Lower leg skin (tissue), 4 donors: ENCODE measurements around the gene REC114. TPM values are rescaled to one million over a fixed set of nuclear protein-coding genes. Genes with fewer than 3 reads are reported as not detected.

ENCODE experiments used
- DNase-seq, 2 donors: peaks; one replicate each; pipeline ENCODE4 v3.0.0-alpha.2; 2019; ENCODE audit warnings: low spot score in 2 of 2
- H3K4me3 ChIP-seq: fragments of 200-600 bp; sonication (generic); 2 replicates; pipeline ENCODE4 v1.5.1; 2017; ENCODE audit warnings: mild to moderate bottlenecking, low read depth; ENCODE audit not compliant: poor library complexity, severe bottlenecking
- CTCF ChIP-seq, 3 donors: fragments of 450-650 bp; IDR thresholded peaks; one replicate each; pipeline ENCODE4 v1.5.1; 2016; ENCODE audit warnings: antibody characterized with exemption in 3 of 3, mild to moderate bottlenecking in 3 of 3, moderate library complexity in 2 of 3
- POLR2A ChIP-seq, 2 donors: fragments of 450-650 bp; IDR thresholded peaks; one replicate each; pipeline ENCODE4 v1.6.1; 2016 to 2017; ENCODE audit warnings: antibody characterized with exemption in 2 of 2, mild to moderate bottlenecking in 1 of 2, moderate library complexity in 1 of 2
- WGBS, 2 donors: methylation state at CpG; one replicate each; pipeline ENCODE4 v1.1.5; 2018; 5-methylcytosine and 5-hydroxymethylcytosine counted together
- intact Hi-C: fragments of 100-400 bp; cut with DNase I; formaldehyde crosslinking; loops from one replicate; pipeline ENCODE4 v1.15.0; 2023; ENCODE audit warnings: low total_unique reads
- total RNA-seq, 4 donors: library from RNA; depleted of rRNA; stranded (reverse); fragments of >200 nt; gene quantifications; one replicate each; pipeline ENCODE4 v1.1.0, GENCODE V29; 2016

The REC114 gene
- total RNA-seq, 4 donors from 2014 or later, result not detected

GRCh38 chr15:73518876-73519733, 76.1 kb downstream of the REC114 start:
- intact Hi-C loops, result no loop called here
- TF ChIP-seq POLR2A (IDR thresholded peaks at IDR 0.05) (no peak), CTCF (IDR thresholded peaks at IDR 0.05) (no peak)
- H3K4me3 ChIP-seq, result no peak overlapping the region
- WGBS, 2 donors, result 83 to 87% methylated on average over 5 of the region's 5 CpGs
- DNase-seq, result no peak

DNA sequence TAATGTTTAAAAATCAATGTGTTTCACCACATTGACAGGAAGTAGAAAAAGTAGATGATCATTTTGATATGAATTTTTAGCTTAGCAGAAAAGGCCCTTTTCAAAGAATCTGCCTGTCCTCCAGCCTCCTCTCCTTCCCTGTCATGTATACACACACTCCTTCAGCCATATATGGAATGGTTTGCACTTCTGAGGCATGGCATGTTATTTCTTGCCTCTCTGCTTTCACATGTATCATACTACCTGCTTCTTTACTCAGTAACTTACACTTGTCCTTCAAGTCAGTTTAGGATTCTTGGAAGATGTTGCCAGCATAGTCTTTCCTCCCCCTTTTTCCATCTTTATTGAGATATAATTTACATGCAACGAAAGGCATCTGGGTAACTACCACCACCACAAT, 79.0 kb downstream of the REC114 start:
- intact Hi-C loops, result no loop called here
- no peak overlapping the region for H3K4me3 ChIP-seq
- no peak for DNase-seq
- TF ChIP-seq POLR2A (IDR thresholded peaks at IDR 0.05) (no peak), CTCF (IDR thresholded peaks at IDR 0.05) (no peak)
- 37 to 41% methylated on average over 1 of the region's 1 CpG for WGBS, 2 donors

- H3K4me3 ChIP-seq, result no peak overlapping the region
- 91 to 95% methylated on average over 1 of the region's 1 CpG for WGBS, 2 donors
- DNase-seq, result no peak
- TF ChIP-seq POLR2A (IDR thresholded peaks at IDR 0.05), result no peak
- no peak for TF ChIP-seq CTCF (IDR thresholded peaks at IDR 0.05)
- intact Hi-C loops, result no loop called here
Observed at GRCh38 chr15:73524919-73525318, 82.0 kb downstream of the REC114 start.

DNA sequence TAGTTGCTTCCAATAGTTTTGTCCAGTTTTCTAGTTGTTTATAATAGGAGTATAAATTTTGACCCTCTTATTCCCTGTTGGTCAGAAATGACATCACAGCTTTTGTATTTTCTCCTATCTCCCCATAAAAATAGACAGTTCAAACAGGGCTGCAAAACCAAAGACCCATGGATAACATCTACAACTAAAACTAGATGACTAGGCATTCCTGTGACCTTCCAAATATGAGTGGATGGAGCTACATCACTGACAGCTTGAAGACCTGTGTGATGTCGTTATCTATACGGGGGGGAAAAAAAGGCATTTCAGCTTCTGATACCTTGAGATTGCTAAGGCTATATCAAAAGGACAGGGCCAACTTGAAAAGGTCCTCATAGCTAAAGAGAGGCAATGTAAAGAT, 84.6 kb downstream of the REC114 start:
- no peak overlapping the region for H3K4me3 ChIP-seq
- 95% methylated on average over 2 of the region's 2 CpGs for WGBS, 2 donors
- no peak for TF ChIP-seq POLR2A (IDR thresholded peaks at IDR 0.05)
- TF ChIP-seq CTCF (IDR thresholded peaks at IDR 0.05), result no peak
- DNase-seq, result no peak
- intact Hi-C loops, result no loop called here

GRCh38 chr15:73530649-73531048, 87.7 kb downstream of the REC114 start:
- no peak for DNase-seq
- no peak overlapping the region for H3K4me3 ChIP-seq
- TF ChIP-seq POLR2A (IDR thresholded peaks at IDR 0.05) (no peak), CTCF (IDR thresholded peaks at IDR 0.05) (no peak)
- 63 to 66% methylated on average over 3 of the region's 3 CpGs for WGBS, 2 donors
- intact Hi-C loops, result no loop called here

DNA sequence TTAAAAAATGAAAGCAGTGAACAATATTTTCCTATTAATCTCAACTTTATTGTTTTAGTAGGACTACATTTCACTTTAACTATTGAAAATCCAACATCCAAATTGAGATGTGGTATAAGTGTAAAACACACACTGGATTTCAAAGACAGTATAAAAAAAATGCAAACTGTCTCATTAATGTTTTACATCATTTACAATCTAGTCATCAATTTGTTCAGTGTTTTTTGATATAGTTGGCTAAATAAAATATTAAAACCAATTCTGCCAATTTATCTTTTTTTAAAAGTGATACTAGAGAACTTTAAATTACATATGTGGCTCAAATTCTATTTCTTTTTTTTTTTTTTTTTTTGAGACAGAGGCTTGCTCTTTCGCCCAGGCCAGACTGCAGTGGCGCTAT, 95.2 kb downstream of the REC114 start:
- H3K4me3 ChIP-seq, result no peak overlapping the region
- DNase-seq, result no peak
- intact Hi-C loops, result no loop called here
- 96 to 97% methylated on average over 2 of the region's 2 CpGs for WGBS, 2 donors
- TF ChIP-seq CTCF (IDR thresholded peaks at IDR 0.05) (no peak), POLR2A (IDR thresholded peaks at IDR 0.05) (no peak)
